UCSD-AML1 (cell line): Measurements from ENCODE around the gene ARF5.

Experiments
- DNase-seq: peaks from one replicate; lab custom pipeline; 2025; ENCODE audit not compliant: unreplicated experiment; lab: John Stamatoyannopoulos, UW

Gene ARF5

DNA sequence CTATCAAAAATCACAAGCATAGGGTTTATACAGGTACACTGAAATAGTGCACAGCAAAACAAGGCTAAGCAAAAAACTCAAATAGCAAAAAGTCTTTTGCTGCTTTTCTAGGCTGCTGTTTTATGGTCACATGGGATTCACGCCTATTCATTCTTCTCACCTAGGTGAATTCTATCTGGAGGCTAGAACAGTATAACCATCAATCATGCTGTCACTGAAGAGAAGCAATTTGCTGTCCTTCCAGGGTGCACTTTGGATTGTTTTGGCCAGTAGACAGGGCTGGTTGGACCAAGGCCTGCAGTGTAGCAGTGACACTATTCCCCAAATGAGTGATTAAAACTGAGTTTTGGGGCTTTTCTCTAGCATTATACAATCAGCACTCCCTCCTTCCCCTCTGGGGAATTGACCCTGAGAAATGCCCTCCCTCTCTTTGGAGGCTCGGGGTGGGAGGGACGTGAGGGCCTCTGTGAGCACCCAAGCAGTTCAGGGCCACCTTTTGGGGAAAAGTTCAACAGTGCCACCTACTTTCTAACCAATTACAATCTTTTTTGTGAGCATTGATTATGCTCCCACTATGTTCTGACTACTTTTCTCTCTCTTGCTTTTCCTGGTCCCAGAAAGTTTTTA, 47.6 kb downstream of the ARF5 start:
- DNase-seq: no peak

DNA sequence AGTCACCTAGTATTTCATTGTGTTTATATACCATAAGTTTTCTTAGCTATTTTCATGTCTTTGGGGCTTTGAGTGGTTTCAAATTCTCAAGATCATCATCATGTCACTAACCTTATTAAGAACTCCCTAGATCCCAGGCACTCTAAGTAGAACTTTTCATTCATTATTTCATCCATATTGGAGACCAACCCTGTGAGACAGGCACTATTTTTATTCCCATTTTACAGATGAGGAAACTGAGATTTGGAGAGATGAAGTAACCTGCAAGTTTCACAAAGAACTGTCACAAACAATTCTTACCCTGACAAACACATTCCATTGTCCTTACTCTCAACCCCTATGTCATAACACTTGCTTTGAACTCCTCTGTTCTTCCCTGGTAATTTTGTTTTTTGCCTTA, 50.0 kb downstream of the ARF5 start:
- no peak for DNase-seq
